GM21381 (cell line): ENCODE data around the gene PRRT1.
"Not testable (repeated sequence)": the region's sequence is repeated elsewhere in the genome, so short reads cannot be mapped to it uniquely, and the experiment has no call there.

Experiments
- ATAC-seq: cut with Tn5 transposase; IDR thresholded peaks from one replicate; pipeline ENCODE4 v1.9.1; 2021; ENCODE audit warnings: mild to moderate bottlenecking, moderate library complexity; ENCODE audit not compliant: unreplicated experiment

Gene PRRT1

DNA sequence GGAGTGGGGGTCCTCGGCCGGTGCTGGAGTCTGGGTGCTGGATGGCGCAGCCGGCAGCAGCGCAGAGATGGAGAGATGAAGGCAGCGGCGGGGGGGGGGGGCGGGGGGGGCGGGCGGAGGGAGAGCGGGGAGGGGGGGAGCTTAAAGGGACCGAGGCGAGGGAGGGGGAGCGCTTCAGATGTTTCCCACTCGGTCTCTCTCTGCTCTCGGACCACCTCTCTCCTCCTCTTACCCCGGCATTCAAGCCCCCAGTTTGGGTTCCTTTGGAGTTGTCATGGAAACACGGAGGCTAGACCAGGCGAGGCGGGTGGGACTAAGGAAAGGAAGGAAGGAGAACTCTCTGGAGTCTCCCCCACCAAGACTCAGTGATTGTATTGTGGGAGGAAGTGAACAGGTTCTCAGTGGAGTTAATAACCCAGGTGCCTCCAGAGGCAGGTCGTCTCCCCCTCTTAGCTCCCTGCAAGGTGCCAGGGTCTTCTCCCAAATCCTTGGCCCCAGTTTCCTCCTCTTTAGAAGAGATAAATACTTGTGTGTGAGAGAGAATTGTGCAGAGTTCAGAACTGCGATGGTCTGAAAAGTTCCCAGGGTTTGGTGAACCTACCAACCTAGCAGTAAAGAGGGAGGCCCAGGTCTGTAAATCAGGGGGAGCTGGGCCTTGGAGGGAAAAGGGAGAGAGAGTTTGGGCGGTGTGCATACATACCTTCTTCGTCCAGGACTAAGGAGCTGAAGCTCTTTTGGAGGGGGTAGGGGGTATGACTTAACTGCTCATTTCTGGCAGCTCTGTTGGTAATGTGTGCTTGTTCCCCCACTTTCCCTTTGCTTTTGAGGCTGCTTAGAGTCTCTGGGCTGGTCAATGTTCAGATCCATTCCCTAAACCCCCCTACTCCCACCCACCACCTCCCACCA lies at the start of gene PRRT1:
Gene PRRT1 (minus strand): TSS at position 77 of the 906 bp plus-strand sequence. CDS start 112 bp downstream, outside the sequence.
- ATAC-seq = no peak

DNA sequence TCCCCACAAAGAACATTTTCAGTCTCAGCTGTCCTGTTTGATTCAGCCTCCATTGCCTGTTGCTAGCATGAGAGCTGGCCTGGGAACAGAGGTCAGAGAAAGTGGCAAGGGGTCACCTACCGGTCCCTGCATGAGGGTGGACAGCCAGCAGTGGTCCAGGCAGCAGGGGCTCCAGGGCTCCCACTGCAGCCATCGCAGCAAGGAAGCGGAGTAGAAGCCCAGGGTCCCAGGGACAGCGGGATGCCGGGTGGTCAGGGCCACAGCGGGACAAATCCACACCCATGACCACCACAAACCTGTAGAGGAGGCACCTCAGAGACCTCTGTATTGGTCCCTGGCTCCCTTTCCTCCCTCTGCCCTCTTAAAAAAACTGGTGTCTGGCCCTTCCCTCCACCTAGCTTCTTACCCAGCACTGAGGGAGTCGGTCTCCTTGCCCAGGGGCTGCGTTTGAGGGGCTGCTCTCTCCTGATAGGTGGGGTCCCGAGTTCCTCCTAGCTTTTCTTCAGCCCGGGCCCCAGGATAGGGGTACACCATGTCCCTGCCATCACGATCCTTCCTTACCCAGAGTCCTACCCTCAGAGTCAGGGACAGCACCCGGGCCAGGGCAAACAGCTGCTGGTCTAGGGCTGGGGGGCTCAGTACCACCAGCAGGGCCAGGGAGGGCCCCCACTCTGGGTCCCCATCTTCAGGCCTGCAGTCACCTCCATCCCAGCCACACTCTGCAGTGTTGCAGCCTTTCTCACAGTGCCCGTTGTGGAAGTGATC lies 49.2 kb upstream of the PRRT1 start:
- ATAC-seq = no peak

DNA sequence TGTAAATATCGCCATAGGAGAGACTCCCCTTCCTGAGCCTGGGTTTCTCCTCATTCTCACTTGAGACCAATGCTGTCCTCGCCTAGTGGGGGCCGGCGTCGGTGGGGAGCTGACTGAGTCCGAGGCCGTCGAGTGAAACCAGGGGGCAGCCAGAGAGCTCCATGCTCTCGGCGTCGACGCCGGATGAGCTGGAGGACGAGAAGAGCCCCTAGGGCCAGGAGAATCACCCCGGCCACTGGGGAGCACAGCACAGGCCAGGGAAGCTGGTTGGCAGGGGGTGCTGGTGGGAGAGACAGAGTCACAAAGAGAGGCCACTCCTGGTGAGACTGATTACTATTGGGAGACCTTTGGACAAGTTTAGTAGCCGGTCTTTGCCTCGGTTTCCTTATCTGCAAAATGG lies 47.1 kb upstream of the PRRT1 start:
- ATAC-seq = no peak

DNA sequence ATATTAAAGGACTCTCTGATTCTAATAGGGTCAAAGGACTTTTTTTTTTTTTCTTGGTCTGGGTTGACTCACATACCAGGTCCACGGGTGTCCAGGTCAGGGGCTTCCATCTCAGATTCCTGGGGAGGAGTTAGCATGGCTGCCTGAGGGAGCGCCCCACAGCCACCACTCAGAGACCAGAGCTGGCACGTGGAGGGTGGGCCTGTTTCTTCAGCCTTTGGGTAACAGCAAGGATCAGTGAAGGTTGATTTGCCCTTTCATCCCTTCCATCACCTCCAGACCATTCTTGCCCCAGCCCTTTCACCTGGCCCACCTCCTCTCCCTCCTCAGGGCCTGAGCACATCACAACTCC lies 46.6 kb upstream of the PRRT1 start:
- ATAC-seq = no peak

DNA sequence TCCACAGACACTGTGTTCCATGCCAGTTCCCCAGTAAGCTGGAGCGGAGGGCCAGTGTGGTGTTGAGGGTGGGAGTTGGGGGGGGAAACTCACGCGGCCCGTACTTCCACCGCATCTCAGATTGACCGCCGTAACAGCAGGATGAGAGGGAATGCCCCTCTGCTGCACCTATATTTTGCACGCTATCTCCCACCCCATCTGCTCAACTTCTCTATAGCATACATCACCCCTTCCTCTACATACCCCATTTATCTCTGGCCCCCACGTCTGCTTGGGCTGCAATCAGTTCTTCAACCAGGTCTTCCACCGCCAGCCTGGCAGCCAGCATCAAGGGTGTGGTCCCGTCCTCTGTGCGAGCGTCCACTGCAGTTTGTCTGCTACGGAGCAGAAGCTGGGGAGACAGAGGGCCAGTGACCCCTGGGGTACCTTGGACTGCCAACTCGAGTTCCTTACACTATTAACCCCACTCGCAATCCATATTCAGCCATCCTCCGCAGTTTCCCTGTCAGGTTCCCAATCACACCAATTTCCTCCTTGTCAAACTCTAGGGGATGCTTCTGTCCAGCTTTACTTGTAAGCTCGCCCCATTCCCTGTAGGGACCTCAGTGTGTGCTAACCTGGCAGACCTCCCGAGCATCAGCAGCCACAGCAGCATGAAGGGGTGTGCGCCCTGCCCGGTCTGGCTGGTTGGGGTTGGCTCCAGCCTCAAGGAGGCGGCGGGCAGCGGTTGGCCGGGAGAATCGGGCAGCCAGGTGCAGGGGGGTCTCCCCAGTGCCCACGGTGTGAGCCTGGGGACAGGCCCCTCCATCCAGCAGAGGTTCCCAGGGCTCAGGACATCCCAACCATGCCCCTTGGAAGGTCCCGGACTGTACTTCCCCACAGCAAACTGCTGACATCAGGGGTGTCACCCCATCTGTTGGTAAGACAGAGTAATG lies 45.2 kb upstream of the PRRT1 start:
- no peak for ATAC-seq

DNA sequence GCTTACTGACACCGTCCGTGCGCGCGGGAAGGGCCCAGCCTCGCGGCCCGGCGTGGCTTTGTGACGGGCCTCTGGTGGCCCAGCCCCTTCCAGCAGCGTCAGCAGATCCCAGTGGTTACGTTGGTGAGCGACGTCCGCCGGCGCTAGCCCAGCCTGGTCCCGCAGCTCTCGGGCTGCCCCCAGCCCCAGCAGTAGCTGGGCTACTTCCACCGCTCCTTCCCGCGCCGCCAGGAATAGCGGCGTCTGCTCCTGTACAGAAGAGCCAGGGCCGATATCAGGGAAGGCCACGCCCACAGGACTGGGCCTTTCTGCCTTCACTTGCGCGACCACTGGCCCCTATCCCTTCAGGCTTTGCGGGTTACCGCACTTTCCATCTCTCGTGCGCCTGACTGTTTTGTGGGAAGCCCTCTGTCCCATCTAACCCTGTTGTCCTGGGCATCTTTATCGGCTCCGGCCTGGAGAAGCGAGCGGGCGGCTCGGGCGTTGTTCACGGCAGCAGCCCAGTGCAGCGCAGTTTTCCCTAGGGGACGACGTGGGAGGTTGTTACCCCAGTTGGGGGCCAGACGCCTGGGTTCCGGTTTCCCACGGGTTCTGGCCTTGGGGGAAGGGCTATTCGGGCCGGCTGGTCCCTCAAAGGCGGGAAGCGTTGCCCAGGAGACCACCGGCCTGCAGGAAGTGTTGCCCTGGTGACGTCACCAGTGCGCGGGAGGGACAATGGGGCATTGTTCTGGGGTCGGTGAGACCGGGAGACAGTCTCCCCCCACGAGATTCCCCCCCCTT lies 44.4 kb upstream of the PRRT1 start:
- peak; percentile 80 for ATAC-seq

DNA sequence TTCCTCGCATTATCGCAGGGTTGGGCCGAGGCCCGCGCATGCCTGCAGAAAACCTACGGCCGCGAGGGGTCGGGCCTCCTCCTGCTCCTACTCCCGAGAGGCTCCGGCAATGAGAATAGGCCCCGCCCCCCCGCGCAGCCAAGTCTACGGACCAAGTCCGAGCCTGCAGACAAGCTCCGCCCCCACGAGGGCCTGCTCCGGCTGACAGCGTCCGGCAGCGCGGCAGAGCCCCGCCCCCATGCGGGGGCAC lies 43.8 kb upstream of the PRRT1 start:
- ATAC-seq = peak; percentile 69

DNA sequence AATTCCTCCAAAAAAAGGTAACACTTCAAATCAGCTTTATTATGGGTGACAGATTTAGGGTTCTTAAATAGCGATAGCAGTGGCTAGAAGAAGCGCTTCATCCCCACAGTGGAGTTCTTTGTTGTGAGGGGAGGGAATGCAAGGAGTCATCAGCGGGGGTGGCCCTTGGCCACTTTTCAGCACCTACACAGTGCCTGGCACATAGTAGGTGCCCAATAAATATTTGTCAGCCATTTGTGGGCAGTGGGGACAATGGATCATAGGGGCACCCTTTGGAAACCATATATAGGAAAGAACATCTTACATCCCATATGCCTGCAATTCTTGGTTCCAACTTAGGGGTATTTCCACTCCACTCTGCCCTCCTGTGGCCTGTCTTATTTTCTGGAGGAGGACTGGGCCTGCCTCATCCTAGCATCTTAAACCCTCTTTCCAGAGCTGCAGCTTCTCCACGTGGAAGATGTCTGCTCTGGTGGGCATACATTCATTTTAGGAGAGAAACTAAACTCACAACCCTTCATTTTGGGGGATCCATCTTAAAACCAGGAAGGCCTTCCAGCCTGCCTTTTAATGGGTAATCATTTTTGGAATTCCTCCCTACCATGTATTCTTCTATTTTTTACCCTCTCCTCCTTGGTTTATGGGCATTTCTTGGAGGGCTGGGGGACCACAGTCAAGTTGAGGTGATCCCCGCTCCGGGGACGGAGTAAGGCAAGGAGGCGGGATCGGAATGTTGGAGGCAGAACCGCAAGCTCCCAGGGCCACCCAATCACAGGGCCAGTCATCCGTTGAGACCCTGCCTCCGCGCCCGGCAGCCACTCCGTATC lies 43.3 kb upstream of the PRRT1 start:
- ATAC-seq = no peak

DNA sequence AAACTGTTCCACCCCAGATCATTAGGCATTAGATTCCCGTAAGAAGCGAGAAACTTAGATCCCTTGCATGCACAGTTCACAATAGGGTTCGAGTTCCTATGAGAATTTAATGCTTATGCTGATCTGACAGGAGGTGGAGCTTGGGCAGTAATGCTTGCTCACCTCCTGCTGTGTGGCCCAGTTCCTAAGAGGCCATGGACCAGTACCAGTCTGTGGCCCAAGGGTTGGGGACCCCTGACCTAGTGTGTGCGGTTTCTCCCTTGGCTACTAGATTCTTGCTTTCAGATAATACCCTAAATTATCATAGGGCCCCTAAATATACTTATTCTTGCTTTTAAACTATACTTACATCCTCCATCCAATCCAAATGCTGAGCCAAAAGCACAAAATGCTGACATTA lies 42.6 kb upstream of the PRRT1 start:
- no peak for ATAC-seq

DNA sequence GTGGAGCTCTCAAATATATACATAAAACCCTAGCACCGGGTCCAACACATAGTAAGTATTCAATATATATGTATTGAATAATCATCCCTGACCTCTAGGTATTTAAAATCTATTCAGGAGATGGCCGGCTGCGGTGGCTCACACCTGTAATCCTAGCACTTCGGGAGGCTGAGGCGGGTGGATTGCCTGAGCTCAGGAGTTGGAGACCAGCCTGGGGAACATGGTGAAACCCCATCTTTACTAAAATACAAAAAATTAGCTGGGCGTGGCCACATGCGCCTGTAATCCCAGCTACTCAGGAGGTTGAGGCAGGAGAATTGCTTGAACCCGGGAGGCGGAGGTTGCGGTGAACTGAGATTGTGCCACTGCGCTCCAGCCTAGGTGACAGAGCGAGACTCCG lies 41.4 kb upstream of the PRRT1 start:
- ATAC-seq = not testable (repeated sequence)

DNA sequence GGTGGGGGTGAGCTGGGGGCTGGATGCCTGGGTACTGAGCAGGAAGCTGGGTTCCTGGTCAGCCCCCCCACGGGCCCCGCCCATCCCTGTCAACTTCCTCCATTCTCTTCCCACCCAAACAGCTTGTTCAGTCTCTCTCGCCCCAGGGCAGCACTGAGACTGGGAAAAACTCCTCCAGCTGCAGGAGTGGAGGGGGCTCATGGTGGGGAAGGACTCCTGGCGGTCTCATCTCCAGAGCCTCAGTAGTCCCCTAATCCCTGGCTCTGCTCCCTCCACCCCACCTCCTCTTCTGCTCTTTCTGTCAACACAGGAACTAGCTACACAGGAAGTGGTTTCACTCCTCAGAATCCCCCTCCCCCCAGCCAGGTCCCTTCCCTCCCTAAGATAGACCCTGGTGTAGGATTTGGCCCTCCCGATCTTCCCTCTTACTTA lies 40.9 kb upstream of the PRRT1 start, which contains the start of gene GPSM3:
Gene GPSM3 (minus strand): TSS at position 36 of the 432 bp plus-strand sequence. CDS start 130 bp downstream, outside the sequence.
- ATAC-seq = no peak

DNA sequence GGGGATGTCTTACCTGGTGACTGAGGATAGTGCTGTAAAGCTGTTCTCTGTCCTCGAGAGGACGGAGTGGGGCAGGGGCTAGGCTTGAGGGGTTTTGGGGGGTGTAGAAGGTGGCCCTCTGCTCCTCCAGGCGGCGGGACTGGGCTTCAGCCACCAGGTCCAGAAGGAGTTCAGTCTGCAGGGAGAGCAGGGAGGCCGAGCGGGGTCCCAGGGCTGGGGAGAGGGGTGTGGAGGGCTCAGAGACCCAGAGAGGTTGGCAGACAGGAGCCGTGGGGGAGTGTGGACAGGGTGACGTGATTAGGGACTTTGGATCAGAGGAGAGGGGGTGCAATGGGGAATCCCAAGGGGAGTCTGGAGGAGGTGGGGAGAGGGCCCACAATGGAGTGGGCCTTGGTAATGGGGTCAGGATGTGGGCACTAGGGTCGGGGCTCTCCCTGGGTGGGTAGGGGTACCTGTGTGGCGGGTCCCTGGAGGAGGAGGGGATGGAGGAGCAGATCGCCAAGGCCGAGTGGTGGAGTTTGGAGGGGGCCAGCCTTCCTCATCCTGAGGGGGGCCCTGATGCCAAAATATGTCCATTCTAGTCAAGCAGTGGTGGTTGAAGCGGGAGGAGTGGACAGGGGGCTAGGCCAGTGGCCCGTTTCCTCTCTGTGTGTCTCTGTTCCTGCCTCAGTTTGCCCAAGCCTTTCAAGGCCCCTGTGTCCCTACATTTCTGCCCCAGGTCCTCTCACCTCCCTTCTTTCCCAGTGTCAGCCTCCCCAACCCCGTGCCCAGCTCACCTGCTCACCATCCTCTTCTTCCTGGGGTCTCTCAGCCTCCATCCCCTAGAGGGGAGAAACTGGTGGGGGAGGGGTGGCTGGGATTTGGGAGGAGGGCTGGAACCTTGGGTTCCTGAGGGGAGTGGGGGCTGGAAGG lies 40.2 kb upstream of the PRRT1 start:
- ATAC-seq = no peak

DNA sequence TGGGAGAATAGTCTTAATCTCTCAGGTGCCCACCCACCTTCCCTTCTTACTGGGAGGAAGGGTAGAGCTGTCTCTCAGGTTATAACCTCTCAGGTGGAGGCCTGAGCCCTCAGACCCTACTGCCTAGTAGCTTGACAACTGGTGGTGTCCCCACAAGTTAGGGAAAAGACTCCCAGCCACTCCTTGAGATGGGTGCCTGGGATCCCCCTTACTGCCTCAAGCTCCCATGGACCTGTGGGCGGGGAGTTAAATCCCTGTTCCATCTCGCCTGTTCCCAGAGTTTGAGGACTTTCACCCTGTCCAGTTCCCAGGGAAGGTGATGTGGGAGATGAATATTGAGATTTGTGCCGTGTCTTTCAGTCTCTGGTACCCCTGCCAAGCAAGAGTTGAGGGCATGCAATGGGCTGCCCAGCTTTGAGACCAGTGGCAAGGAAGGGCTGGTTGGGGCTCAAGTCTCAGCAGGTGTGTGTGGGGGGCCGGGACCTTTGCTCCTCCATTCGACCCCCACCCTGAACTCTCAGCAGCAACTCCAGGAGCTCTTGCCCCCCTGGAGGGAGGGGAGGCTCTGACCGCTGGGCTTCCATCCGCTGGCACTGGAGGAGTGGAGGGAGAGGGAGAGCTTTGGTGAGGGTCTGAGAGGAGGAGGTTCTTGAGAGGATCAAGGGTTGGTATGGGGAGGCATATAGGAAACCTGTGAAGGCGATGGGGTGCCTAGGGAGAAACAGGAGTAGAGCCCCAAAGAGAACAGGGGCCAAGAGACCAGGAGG lies 39.4 kb upstream of the PRRT1 start:
- ATAC-seq = no peak

DNA sequence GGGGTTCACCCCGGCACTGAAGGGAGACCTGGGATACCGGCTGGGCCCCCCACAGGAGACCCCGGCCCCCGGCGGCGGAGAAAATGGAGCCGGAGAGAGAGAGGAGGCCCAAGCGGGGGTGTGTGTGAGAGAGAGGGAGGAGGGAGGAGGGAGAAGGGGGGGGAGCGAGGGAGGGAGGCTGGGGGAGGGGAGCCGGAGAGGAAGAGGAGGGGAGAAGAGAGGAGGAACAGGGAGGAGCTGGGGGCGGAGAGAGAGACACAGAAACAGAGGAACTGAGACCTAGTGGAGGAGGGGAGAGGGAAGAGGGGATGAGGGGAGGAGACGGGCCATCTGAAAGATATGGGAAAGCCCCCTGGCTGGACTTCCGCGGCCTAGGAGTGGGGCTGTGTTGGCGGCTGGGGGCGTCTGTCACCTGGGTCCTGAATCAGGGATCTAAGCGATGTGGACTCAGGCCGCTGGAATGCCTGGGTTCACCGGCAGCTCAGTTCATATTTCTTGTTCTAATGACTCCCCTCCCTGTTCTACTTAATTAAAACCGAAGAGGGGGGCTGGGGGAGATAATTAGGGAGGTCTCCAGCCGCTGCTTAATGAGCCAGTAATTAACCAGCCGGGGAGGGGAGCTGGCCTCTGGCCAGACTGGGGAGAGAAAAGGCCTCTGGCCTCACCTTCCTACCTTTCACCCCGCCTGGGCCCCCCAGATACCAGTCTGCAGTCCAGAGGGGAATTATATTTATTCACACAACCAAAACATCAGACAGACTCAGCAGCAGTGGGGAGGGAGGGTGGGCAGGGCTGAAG lies 38.5 kb upstream of the PRRT1 start, which contains the start of gene PBX2:
Gene PBX2 (minus strand): TSS at position 149 of the 798 bp plus-strand sequence. CDS start 287 bp downstream, outside the sequence.
- ATAC-seq = peak; percentile 51

DNA sequence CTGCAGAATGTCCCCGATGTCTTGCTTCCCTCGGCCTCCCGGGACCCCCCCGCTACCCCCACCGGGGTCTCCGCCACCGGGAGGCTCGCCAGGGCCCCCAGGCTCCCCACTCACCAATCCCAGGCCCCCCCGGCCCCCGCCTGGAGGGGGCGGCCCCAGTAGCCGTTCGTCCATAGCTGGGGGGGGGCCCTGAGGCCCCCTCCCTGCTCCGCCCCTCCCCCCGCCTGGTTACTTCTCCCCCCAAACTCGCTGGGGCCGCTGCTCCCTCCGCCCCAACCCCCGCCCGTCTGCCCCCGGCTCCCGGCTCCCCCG lies 38.0 kb upstream of the PRRT1 start:
- ATAC-seq = no peak

DNA sequence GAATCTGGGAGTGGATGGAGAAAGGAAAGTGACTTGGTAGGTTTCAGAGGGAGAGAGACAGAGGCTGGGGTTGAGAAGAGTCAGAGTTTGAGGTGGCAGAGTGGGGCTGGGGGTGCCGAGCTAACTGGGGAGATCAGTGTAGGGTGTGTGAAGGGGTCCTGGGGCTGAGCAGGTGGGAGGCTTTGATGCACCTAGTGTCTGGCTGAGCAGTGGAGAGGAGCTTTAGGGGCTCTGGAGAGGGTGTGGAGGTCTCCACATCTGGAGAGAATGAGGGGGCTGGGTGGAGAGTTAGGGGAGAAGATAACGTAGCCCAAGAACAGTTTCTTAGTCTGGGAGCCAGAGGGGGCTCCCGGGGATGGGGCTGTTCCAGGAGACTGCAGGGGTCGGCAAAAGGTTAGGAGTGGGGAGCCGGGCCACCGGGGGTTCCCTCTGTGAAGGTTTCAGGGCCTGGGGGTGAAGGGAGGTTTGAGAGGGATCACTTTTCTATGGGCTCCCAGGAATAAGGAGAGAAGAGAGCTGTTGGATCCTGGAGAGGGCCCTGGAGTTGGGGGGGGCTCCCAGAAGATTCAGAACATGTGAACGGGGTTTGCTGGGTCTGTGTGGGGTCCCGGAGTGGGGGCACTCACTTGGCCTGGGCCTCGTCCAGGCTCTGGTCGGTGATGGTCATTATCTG lies 37.5 kb upstream of the PRRT1 start:
- ATAC-seq = no peak
